GM18861 (cell line): ENCODE data around the gene GGA2.

ENCODE experiments used
- ATAC-seq: cut with Tn5 transposase; IDR thresholded peaks from one replicate; pipeline ENCODE4 v1.9.1; 2021; ENCODE audit not compliant: unreplicated experiment

The GGA2 gene

DNA sequence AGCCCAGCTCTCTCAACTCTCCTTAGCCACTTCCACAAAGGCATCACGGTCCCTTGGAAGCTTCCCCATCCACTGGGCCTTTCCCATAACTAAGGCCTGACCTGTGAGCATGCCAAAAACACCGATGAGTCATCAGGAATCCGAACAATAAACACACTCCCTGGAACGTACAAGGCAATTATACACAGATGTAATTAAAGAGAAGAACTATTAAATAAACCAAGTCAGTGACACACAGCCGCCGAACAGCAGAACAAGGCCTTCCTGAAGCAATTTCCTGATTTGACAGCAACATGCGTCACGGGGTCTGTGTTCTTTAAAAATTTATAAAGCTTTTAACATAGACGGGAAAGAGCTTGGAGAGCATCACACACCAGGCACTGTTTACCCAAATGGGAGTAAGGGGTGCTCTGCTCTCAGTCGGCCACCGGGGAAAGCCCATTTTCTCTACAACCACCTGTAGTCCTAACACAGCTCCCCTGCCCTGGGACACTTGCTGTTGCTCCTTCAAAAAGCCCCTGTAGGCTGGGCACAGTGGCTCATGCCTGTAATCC, 86.7 kb downstream of the GGA2 start:
- ATAC-seq = no peak

DNA sequence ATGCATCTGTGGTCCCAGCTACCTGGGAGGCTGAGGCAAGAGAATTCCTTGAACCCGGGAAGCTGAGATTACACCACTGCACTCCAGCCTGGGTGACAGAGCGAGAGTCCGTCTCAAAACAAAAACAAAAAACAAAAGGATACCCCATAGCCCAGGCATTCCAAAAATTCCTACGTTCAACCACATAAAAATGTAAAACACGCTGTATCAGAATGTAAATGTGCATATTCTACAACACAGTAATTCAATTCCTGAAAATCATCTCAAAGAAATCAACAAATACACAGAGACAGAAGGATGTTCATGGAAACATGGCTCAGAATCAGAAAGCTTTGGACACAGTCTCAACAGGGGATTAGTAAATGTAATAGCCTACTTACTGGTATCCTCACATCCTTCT, 90.3 kb downstream of the GGA2 start:
- ATAC-seq = no peak

DNA sequence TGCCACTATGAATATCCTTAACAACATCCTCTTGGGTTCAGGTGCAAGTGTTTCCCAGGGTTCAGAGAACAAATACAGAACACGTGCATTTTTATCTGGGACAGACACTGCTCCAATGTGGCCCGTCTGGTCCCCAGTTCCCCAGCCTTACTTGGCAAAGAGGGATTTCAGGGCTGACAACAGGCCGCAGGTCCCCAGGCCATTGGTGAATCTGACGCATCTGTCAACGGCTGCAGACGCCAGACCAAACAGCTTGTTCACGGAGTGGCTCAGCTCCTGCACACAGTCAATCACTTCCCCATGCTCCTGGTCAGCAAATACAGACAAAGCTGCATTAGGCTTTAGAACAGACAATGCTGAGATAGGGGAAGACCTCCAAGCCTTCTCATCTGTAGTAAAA, 93.5 kb downstream of the GGA2 start:
- no peak for ATAC-seq

DNA sequence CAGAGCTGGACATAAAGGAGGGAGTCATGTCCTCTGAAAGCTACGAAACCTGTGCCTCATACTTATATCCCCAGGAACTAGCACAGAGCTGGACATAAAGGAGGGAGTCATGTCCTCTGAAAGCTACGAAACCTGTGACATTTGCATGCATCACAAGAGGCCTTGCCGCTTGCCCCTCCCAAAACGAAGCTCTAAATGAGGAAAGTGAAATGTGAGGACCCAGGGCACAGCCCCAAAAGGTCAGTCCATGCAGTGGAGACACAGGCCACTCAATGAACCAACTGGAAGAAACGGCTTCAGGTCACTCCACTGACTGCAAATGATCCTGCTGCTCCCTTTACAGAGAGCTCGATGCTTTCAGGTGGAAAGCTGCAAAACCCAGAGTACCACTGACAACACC, 95.6 kb downstream of the GGA2 start:
- ATAC-seq = no peak
